ENCODE results near the gene MDK. TPM values are rescaled to one million over a fixed set of nuclear protein-coding genes. Genes with fewer than 3 reads are reported as not detected.

MDK gene
- total and polyA plus RNA-seq, 2 donors (not counting 3 experiments of a cell fraction or from before 2014, with no cell fraction given) = 331 to 893 TPM

GRCh38 chr11:46367244-46367915, 14.1 kb upstream of the MDK start:
- no TSS peak for BruUV-seq (replicated peaks)
- CTCF ChIA-PET = interaction anchor here (2.7 to 11.6 kb wide), 2 partner anchors 15 to 24 kb away, joined by 9 to 200 read pairs; partner anchors contain the start of genes CHRM4 and DGKZ
- DNase-seq (ENCODE audit: low read depth, low spot score) = peak; percentile 43
- Histone ChIP-seq H2AFZ (ENCODE audit: low read depth, low read length) (no peak overlapping the region), H3K4me2 (ENCODE audit: insufficient read depth, low read length) (no peak overlapping the region), H3K9me1 (replicated peaks; ENCODE audit: control insufficient read depth, extremely low read depth, insufficient read depth, low read length) (no peaks in the 10 kb centered on the region), H3K27me3 (ENCODE audit: control insufficient read depth in 2 of 2, insufficient read depth in 2 of 2, low read length in 2 of 2) (no peaks in the 10 kb centered on the region), H3K36me3 (ENCODE audit: control insufficient read depth in 2 of 2, extremely low read depth in 1 of 2, insufficient read depth in 2 of 2, low read length in 2 of 2) (peaks cover 0 to 13% of the 10 kb centered on the region in 2 experiments), H3K27ac (ENCODE audit: insufficient read depth, low read depth, low read length) (no peak overlapping the region), H4K20me1 (replicated peaks; ENCODE audit: control insufficient read depth, extremely low read depth, insufficient read depth, low read length) (no peaks in the 10 kb centered on the region), H3K9me3 (replicated peaks; ENCODE audit: control insufficient read depth, insufficient read depth, low read length) (no peaks in the 10 kb centered on the region), H3K79me2 (ENCODE audit: control insufficient read depth, insufficient read depth, low read length) (peaks cover 19% of the 10 kb centered on the region), H3K4me1 (ENCODE audit: control insufficient read depth, extremely low read depth, insufficient read depth, low read length) (peaks cover 18% of the 10 kb centered on the region), H3K9ac (replicated peaks; ENCODE audit: extremely low read depth, insufficient read depth, low read length) (no peak overlapping the region), H3K4me3 (replicated peaks in 1 of 3; ENCODE audit: insufficient read depth in 1 of 3, low read depth in 1 of 3, low read length in 3 of 3) (no peak overlapping the region)
- TF ChIP-seq POLR2A (IDR thresholded peaks at IDR 0.05; ENCODE audit: low read depth, low read length) (no peak), CTCF (IDR thresholded peaks at IDR 0.05; ENCODE audit: extremely low read depth in 1 of 2, insufficient read depth in 1 of 2, low read depth in 1 of 2, low read length in 2 of 2) (peak; percentile 77 to 93)
- peak; percentile 81 for FAIRE-seq
- intact Hi-C loops (cut with micrococcal nuclease) = loop anchor here (1.0 kb wide), 3 partner anchors 15 to 128 kb away; partner anchors contain the start of gene DGKZ
- POLR2A ChIA-PET = no interaction called here
- dilution Hi-C loops (cut with MboI; ENCODE audit: extremely low pct_ligation_motif_present, low sequenced_read_pairs) = no loop called here

- dilution Hi-C loops (cut with MboI; ENCODE audit: extremely low pct_ligation_motif_present, low sequenced_read_pairs) (no loop called here), intact Hi-C loops (cut with micrococcal nuclease) (loop anchor here (1.0 kb wide), 3 partner anchors 16 to 129 kb away; partner anchors contain the start of gene DGKZ)
- no peak overlapping the region for H3K4me3 ChIP-seq (replicated peaks in 1 of 3; ENCODE audit: insufficient read depth in 1 of 3, low read depth in 1 of 3, low read length in 3 of 3)
- H4K20me1 ChIP-seq (replicated peaks; ENCODE audit: control insufficient read depth, extremely low read depth, insufficient read depth, low read length) = no peaks in the 10 kb centered on the region
- no peak for FAIRE-seq
- ChIA-PET CTCF (interaction anchor here (1.7 to 11.6 kb wide), 3 partner anchors 16 to 24 kb away, joined by 5 to 200 read pairs (median 9); partner anchors contain the start of genes CHRM4 and DGKZ), POLR2A (no interaction called here)
- H3K9ac ChIP-seq (replicated peaks; ENCODE audit: extremely low read depth, insufficient read depth, low read length) = no peak overlapping the region
- H2AFZ ChIP-seq (ENCODE audit: low read depth, low read length) = no peak overlapping the region
- no TSS peak for BruUV-seq (replicated peaks)
- peaks cover 14% of the 10 kb centered on the region for H3K79me2 ChIP-seq (ENCODE audit: control insufficient read depth, insufficient read depth, low read length)
- DNase-seq (ENCODE audit: low read depth, low spot score) = no peak
- H3K27ac ChIP-seq (ENCODE audit: insufficient read depth, low read depth, low read length) = no peak overlapping the region
- H3K36me3 ChIP-seq (ENCODE audit: control insufficient read depth in 2 of 2, extremely low read depth in 1 of 2, insufficient read depth in 2 of 2, low read length in 2 of 2) = peaks cover 0 to 13% of the 10 kb centered on the region in 2 experiments
- H3K9me3 ChIP-seq (replicated peaks; ENCODE audit: control insufficient read depth, insufficient read depth, low read length) = no peaks in the 10 kb centered on the region
- peaks cover 13% of the 10 kb centered on the region for H3K4me1 ChIP-seq (ENCODE audit: control insufficient read depth, extremely low read depth, insufficient read depth, low read length)
- TF ChIP-seq POLR2AphosphoS5 (IDR thresholded peaks at IDR 0.05; ENCODE audit: insufficient read depth, low read depth, low read length) (no peak), JUN (IDR thresholded peaks at IDR 0.05; ENCODE audit: borderline replicate concordance, insufficient read depth, insufficient read length, low read depth) (no peak), MYC (IDR thresholded peaks at IDR 0.05; ENCODE audit: low read depth, low read length) (no peak), EZH2 (IDR thresholded peaks at IDR 0.05; ENCODE audit: borderline replicate concordance, low read depth, low read length, severe bottlenecking) (no peak), GATA2 (IDR thresholded peaks at IDR 0.05; ENCODE audit: insufficient read depth, insufficient read length, low read depth, low read length) (no peak), FOS (IDR thresholded peaks at IDR 0.05; ENCODE audit: borderline replicate concordance, insufficient read depth, low read length) (no peak), POLR2A (IDR thresholded peaks at IDR 0.05; ENCODE audit: low read depth, low read length) (no peak), CTCF (IDR thresholded peaks at IDR 0.05; ENCODE audit: extremely low read depth in 1 of 2, insufficient read depth in 1 of 2, low read depth in 1 of 2, low read length in 2 of 2) (no peak), MAX (IDR thresholded peaks at IDR 0.05; ENCODE audit: insufficient read depth, insufficient read length) (no peak)
- H3K4me2 ChIP-seq (ENCODE audit: insufficient read depth, low read length) = no peak overlapping the region
- no peaks in the 10 kb centered on the region for H3K9me1 ChIP-seq (replicated peaks; ENCODE audit: control insufficient read depth, extremely low read depth, insufficient read depth, low read length)
- H3K27me3 ChIP-seq (ENCODE audit: control insufficient read depth in 2 of 2, insufficient read depth in 2 of 2, low read length in 2 of 2) = no peaks in the 10 kb centered on the region
Measured at GRCh38 chr11:46367916-46368267, 13.6 kb upstream of the MDK start.
